Measurements from ENCODE around the gene CALU. TPM values are rescaled to one million over a fixed set of nuclear protein-coding genes. Genes with fewer than 3 reads are reported as not detected.

Gene CALU
- total and polyA plus RNA-seq, 4 donors, result 23.9 to 115 (median 99.0) TPM

- no peak overlapping the region for H3K9ac ChIP-seq (ENCODE audit: insufficient read depth in 1 of 2, low read length in 2 of 2)
- no peak overlapping the region for H3K4me3 ChIP-seq
- 86 to 97% methylated on average over 5 of the region's 5 CpGs for WGBS, 2 donors
- ATAC-seq (ENCODE audit: insufficient read depth, low FRiP score) (no peak), DNase-seq (no peak)
- H3K9me3 ChIP-seq (ENCODE audit: control insufficient read depth in 4 of 4, insufficient read depth in 3 of 4, low read length in 3 of 4), result no peaks in the 10 kb centered on the region
- H3K4me1 ChIP-seq (ENCODE audit: control insufficient read depth in 5 of 5, insufficient read depth in 5 of 5, low read length in 5 of 5), result peaks cover 0 to 8% (median 0%) of the 10 kb centered on the region in 5 donors
- H3K27ac ChIP-seq (ENCODE audit: low read depth in 1 of 2, low read length in 1 of 2), result no peak overlapping the region
- no peaks in the 10 kb centered on the region for H3K36me3 ChIP-seq (ENCODE audit: control insufficient read depth in 4 of 4, insufficient read depth in 4 of 4, low read length in 4 of 4)
- H3K27me3 ChIP-seq (ENCODE audit: control insufficient read depth in 3 of 3, insufficient read depth in 3 of 3, low read length in 2 of 3), result no peaks in the 10 kb centered on the region
- TF ChIP-seq, protein P1, sequence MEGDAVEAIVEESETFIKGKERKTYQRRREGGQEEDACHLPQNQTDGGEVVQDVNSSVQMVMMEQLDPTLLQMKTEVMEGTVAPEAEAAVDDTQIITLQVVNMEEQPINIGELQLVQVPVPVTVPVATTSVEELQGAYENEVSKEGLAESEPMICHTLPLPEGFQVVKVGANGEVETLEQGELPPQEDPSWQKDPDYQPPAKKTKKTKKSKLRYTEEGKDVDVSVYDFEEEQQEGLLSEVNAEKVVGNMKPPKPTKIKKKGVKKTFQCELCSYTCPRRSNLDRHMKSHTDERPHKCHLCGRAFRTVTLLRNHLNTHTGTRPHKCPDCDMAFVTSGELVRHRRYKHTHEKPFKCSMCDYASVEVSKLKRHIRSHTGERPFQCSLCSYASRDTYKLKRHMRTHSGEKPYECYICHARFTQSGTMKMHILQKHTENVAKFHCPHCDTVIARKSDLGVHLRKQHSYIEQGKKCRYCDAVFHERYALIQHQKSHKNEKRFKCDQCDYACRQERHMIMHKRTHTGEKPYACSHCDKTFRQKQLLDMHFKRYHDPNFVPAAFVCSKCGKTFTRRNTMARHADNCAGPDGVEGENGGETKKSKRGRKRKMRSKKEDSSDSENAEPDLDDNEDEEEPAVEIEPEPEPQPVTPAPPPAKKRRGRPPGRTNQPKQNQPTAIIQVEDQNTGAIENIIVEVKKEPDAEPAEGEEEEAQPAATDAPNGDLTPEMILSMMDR (IDR thresholded peaks at IDR 0.05; ENCODE audit: control extremely low read depth, extremely low read depth), result no peak
Measured at GRCh38 chr7:128724743-128725142, 14.4 kb upstream of the CALU start.

DNA sequence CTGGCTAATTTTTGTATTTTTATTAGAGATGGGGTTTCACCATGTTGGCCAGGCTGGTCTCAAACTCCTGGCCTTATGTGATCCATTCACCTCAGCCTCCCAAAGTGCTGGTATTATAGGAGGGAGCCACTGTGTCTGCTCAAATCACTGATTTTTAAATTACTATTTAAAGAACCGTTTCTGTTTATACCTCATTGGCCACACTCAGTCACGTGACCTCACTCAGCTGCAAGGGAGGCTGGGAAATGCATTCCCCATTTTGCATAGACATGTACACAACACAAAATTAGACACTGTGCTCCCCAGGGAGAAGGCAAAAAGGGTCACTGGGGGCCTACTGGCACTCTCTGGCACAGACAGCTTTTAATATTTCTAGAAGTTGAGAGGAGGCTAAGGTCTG lies 13.6 kb upstream of the CALU start:
- H3K9me3 ChIP-seq (ENCODE audit: control insufficient read depth in 4 of 4, insufficient read depth in 3 of 4, low read length in 3 of 4), result no peaks in the 10 kb centered on the region
- ATAC-seq (ENCODE audit: insufficient read depth, low FRiP score), result no peak
- WGBS, 2 donors, result 95 to 96% methylated on average over 2 of the region's 2 CpGs

DNA sequence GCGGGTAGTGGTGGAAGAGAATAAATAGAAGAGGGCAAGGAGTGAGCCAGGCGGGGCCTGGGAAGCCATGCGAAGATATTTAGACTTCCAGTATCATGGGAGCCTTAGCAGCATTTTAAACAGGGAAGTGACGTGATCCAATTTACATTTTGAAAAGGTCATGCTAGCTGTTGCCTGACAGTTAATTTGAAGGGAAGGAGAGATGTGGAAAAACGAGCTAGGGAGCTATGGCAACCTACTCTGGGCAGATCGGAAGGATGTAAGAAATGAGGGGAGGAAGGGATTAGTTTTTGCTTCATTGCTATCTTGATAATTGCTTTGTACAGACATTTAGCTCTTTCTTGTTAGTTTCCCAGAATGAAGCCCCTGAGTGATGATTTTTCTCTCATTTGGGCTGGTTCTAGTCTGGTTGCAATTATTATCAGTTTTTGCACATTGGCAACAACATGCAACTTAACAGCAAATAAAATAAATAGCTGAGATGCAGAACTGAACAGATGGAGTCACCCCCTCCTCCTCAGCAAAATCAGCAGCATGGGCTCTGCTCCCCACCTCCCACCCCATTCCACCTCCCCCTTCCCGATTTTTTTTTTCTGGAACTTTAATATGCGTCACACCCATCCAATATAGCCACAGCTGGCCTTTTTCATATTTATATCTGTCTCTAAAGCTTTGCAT lies 13.0 kb upstream of the CALU start:
- ATAC-seq (ENCODE audit: insufficient read depth, low FRiP score) (no peak), DNase-seq (peak; percentile 25 to 85 (median 84))
- 77 to 83% methylated on average over 8 of the region's 8 CpGs for WGBS, 2 donors
- H3K4me3 ChIP-seq, result no peak overlapping the region
- peak overlapping the region in 1 of 2 donors; percentile 26 for H3K9ac ChIP-seq (ENCODE audit: insufficient read depth in 1 of 2, low read length in 2 of 2)
- H3K4me1 ChIP-seq (ENCODE audit: control insufficient read depth in 5 of 5, insufficient read depth in 5 of 5, low read length in 5 of 5), result peaks cover 0 to 8% (median 0%) of the 10 kb centered on the region in 5 donors
- H3K9me3 ChIP-seq (ENCODE audit: control insufficient read depth in 4 of 4, insufficient read depth in 3 of 4, low read length in 3 of 4), result no peaks in the 10 kb centered on the region
- H3K36me3 ChIP-seq (ENCODE audit: control insufficient read depth in 4 of 4, insufficient read depth in 4 of 4, low read length in 4 of 4), result no peaks in the 10 kb centered on the region
- H3K27ac ChIP-seq (ENCODE audit: low read depth in 1 of 2, low read length in 1 of 2), result no peak overlapping the region
- TF ChIP-seq, protein P1 (IDR thresholded peaks at IDR 0.05; ENCODE audit: control extremely low read depth, extremely low read depth), result no peak
- H3K27me3 ChIP-seq (ENCODE audit: control insufficient read depth in 3 of 3, insufficient read depth in 3 of 3, low read length in 2 of 3), result no peaks in the 10 kb centered on the region

More for the DNA sequence above, 13.6 kb upstream of the CALU start:
- H3K27ac ChIP-seq (ENCODE audit: low read depth in 1 of 2, low read length in 1 of 2), result no peak overlapping the region
- TF ChIP-seq, protein P1 (IDR thresholded peaks at IDR 0.05; ENCODE audit: control extremely low read depth, extremely low read depth), result no peak
- H3K9ac ChIP-seq (ENCODE audit: insufficient read depth in 1 of 2, low read length in 2 of 2), result no peak overlapping the region
- H3K4me3 ChIP-seq, result no peak overlapping the region
- H3K4me1 ChIP-seq (ENCODE audit: control insufficient read depth in 5 of 5, insufficient read depth in 5 of 5, low read length in 5 of 5), result peaks cover 0 to 8% (median 0%) of the 10 kb centered on the region in 5 donors
- peak in 1 of 3 donors; percentile 23 for DNase-seq
- H3K36me3 ChIP-seq (ENCODE audit: control insufficient read depth in 4 of 4, insufficient read depth in 4 of 4, low read length in 4 of 4), result no peaks in the 10 kb centered on the region
- H3K27me3 ChIP-seq (ENCODE audit: control insufficient read depth in 3 of 3, insufficient read depth in 3 of 3, low read length in 2 of 3), result no peaks in the 10 kb centered on the region

DNA sequence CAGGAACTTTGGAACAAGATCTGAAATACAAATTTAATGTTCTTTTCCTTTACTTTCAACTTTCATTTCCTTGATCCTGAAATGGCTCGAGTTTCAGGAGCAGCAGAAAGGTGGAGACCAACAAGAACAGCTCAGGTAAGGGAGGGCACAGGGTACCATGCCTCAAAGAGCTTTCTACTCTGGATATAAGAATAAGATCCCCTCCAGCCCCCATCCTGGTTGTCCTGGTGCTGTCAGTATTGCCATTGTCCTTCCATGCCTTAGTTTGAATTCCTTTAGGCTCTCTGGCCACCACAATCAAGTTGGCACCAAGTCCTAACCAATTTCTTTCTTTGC lies 12.5 kb upstream of the CALU start:
- H3K4me3 ChIP-seq, result no peak overlapping the region
- H3K9me3 ChIP-seq (ENCODE audit: control insufficient read depth in 4 of 4, insufficient read depth in 3 of 4, low read length in 3 of 4), result no peaks in the 10 kb centered on the region
- no peaks in the 10 kb centered on the region for H3K27me3 ChIP-seq (ENCODE audit: control insufficient read depth in 3 of 3, insufficient read depth in 3 of 3, low read length in 2 of 3)
- no peaks in the 10 kb centered on the region for H3K36me3 ChIP-seq (ENCODE audit: control insufficient read depth in 4 of 4, insufficient read depth in 4 of 4, low read length in 4 of 4)
- DNase-seq (no peak), ATAC-seq (ENCODE audit: insufficient read depth, low FRiP score) (no peak)
- H3K27ac ChIP-seq (ENCODE audit: low read depth in 1 of 2, low read length in 1 of 2), result no peak overlapping the region
- WGBS, 2 donors, result 42 to 76% methylated on average over 1 of the region's 1 CpG
- peaks cover 0 to 8% (median 0%) of the 10 kb centered on the region in 5 donors for H3K4me1 ChIP-seq (ENCODE audit: control insufficient read depth in 5 of 5, insufficient read depth in 5 of 5, low read length in 5 of 5)
- TF ChIP-seq, protein P1 (IDR thresholded peaks at IDR 0.05; ENCODE audit: control extremely low read depth, extremely low read depth), result no peak
- H3K9ac ChIP-seq (ENCODE audit: insufficient read depth in 1 of 2, low read length in 2 of 2), result peak overlapping the region in 1 of 2 donors; percentile 26
